GM18505 (cell line): ENCODE measurements around the gene CAB39L.

Experiments
- ATAC-seq: cut with Tn5 transposase; IDR thresholded peaks from one replicate; pipeline ENCODE4 v1.9.1; 2021; ENCODE audit not compliant: unreplicated experiment
- POLR2A ChIP-seq: IDR thresholded peaks from 4 replicates; pipeline ENCODE4 v1.6.1; 2011; ENCODE audit warnings: borderline replicate concordance; ENCODE audit not compliant: insufficient read depth, insufficient read length; ENCODE audit errors: extremely low read depth

CAB39L gene

DNA sequence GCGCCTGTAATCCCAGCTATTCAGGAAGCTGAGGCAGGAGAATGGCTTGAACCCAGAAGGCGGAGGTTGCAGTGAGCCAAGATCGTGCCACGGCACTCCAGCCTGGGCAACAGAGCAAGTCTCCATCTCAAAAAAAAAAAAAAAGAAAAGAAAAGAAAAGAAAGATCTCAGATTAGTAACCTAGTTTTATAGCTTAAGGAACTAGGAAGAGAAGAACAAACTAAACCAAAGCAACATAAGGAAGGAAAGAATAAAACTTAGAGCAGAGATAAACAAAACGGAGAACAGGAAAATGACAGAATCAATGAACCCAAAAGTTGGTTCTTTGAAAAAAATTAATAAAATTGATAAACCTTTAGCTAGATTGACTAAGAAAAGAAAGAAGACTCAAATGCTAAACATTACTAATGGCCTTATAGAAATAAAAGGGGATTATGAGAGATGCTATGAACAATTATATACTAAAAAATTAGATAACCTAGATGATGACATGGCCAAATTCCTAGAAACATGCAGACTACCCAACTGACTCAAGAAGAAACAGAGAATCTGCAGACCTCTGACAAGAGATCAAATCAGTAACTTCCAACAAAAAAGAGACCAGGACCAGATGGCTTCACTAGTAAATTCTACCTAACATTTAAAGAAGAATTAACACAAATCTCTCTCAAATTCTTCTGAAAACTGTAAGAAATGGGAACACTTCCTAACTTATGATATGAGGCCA, 127.9 kb downstream of the CAB39L start:
- no peak for TF ChIP-seq POLR2A
- no peak for ATAC-seq

DNA sequence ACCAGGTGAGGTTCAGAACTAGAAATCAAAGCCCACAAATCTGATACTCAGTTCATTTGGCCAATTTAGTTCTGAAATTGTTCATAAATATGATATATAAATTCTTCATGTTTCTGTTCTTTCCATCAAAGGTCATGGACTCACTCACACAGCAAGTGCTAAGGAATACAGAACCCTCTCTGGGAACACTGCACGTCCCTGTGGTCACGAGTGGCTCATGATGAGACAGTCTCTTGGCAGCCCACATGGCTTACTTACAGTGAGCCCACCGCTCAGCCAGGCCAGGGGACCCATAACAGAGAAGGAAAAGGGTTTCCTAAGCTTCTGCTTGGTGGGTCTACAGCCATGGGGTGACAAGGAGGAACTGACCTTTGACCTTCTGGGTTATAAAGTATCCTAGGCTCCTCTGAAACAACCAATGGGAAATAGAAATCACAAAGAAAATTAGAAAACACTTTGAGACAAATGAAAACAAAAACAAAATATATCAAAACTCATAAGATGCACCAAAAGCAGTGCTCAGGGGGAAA, 128.8 kb downstream of the CAB39L start:
- no peak for ATAC-seq
- no peak for TF ChIP-seq POLR2A

DNA sequence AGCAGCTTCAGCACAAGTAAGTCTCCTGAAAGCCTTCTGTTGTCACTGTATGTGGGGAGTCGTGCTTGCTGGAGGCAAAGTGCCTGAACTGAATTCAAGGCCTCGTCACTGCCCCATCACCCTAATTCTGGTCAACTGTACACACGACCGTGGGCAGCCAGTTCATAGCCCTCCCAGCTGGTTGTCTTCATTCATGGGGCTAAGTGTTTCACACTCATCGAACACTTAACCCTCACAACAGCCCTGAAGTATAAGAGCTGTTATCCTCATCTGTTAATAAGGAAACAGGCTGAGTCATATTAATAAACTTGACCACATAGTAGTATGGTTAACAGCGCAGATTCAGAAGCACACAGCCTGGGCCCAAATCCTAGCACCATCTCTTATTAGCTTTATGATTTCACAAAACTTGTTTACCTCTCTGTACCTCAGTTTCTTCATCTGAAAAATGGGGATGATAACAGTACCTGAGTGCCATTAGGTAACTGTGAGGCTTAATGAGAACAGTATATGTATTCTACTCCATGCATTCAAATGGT, 129.5 kb downstream of the CAB39L start:
- ATAC-seq, result no peak
- no peak for TF ChIP-seq POLR2A

DNA sequence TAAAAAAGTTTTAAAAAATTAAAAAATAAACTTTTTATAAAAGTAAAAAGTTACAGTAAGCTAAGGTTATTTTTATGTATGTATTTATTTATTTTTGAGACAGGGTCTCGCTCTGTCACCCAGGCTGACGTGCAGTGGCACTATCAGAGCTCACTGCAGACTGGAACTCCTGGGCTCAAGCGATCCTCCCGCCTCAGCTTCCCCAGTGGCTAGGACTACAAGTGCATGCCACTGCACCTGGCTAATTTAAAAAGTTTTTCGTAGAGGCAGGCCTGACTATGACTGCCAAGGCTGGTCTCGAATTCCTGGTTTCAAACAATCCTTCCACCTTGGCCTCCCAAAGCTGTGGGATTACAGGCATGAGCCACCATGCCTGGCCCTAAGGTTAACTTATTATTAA, 132.0 kb downstream of the CAB39L start:
- ATAC-seq, result no peak
- no peak for TF ChIP-seq POLR2A

DNA sequence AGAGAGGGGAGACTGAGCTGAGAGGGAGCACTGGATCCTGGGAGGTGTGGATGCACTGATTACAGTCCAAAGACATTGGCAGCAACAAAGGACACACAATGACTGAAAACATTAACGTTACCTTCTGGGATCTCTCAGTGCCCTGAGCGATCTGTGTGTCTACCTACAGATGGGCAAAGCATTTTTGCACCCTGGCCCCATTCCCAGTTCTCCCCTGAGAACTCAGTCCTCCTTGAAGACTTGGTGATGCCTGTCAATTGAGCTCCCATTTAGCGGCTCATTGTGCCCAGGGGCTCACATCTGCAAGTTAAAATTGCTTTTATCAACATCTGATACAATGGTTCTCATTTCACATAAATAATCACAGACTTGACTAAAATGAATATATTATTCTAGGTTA, 133.6 kb downstream of the CAB39L start:
- ATAC-seq, result no peak
- no peak for TF ChIP-seq POLR2A

DNA sequence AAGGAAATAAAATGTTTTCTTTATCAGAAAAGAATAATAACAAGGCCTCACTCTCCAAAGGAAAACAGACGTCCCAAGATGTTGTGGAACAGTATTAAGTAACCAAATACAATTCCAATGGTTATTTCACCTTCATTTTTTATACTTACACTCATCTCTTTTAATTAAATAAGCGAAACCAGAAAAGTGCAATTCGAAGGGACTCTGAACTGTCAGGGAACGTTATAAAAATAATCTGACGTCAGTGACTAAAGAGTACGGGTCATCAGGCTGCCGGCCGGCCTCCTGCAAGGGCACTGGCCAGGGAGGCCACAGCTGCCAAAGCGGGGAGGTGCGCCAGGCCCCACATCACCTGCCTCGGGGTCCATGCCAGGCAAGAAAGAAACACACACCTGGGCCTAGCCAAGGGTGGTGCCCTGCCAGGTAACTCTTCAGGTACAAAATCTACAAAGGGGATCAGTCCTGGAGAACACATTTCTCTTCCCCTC, 134.9 kb downstream of the CAB39L start:
- no peak for ATAC-seq
- no peak for TF ChIP-seq POLR2A

DNA sequence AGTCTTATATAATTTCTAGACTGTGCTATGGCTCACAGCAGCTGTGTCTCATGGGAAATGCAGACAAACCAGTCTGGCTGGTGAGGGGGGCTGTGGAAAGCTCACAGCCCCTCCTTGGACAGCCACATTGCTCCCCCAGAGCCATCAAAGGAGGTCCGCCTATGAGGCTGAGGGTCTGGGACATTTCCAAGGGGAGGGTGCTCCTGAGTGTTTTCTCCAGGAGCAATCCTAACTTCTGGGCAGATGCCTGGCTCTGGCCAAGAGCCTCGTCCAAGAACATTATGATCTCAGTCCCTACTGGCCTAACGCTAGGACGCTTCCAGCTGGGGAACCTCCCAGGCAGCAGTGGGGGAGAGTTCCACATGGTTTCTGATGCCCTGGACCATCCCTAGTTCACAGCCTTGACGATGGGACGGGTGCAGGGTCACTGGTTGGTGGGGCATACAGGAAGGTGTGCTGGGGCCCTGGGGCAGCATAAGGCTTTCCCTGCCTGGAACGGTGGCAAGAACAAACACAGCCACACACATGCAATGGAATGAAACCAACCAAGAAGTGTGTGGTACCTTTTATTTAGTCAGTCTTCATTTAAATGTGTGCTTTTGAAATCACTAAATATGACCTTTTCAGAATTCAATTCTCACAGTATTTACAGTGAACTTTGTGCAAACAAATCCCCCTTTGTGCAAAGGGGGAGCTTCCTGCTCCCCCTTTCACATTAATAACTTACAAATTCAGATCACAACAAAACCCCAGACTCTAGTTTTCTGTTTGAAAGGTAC, 135.6 kb downstream of the CAB39L start:
- no peak for TF ChIP-seq POLR2A
- no peak for ATAC-seq

DNA sequence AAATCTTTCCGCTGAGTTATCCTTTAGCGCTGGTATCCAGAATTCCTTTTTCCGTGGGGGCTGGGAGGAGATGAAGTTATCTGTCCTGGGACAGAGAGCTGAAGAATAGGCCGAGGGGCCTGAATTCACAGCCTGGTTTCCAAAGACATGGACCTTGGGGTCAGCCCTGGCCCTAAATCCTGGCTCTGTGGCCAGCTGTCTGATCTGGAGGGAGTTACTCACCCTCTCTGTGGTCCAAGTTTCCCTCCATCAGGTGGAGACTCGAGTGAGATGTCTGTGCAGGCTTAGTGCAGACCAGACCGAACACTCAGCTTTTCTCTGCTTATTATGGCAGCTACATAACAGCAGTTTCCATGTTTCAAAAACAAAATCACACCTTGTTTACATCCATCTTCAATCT, 136.5 kb downstream of the CAB39L start:
- no peak for TF ChIP-seq POLR2A
- no peak for ATAC-seq

DNA sequence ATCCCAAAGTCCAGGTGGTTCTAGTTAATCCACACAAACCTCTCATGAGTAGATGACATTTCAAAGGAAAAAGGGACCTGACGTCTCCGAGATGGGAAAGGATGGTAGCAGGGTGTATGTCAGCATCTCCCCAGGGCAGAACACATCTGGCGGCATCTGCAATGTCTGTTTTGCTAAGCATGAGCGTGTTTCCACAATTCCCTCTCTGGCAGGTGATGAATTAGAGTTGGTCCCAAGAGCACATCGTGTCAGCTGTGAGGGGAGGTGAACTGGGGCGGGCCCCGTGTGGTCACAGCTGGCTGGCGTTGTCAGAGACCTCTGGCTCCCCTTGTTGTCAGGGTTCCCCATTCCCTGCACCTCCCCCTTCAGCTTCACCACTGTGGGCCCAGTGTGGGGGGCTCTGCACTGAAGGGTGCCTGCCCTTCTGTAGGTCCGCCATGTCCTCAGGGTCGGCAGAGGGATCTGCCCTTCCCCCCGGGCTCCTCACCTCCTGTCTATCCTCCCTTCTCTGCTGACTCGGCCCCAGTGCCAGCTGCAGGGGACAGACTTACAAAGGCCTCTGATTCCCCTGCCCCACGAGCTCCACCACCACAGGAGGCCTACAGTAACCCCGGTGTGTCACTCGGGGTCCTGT, 138.0 kb downstream of the CAB39L start:
- TF ChIP-seq POLR2A, result no peak
- no peak for ATAC-seq

DNA sequence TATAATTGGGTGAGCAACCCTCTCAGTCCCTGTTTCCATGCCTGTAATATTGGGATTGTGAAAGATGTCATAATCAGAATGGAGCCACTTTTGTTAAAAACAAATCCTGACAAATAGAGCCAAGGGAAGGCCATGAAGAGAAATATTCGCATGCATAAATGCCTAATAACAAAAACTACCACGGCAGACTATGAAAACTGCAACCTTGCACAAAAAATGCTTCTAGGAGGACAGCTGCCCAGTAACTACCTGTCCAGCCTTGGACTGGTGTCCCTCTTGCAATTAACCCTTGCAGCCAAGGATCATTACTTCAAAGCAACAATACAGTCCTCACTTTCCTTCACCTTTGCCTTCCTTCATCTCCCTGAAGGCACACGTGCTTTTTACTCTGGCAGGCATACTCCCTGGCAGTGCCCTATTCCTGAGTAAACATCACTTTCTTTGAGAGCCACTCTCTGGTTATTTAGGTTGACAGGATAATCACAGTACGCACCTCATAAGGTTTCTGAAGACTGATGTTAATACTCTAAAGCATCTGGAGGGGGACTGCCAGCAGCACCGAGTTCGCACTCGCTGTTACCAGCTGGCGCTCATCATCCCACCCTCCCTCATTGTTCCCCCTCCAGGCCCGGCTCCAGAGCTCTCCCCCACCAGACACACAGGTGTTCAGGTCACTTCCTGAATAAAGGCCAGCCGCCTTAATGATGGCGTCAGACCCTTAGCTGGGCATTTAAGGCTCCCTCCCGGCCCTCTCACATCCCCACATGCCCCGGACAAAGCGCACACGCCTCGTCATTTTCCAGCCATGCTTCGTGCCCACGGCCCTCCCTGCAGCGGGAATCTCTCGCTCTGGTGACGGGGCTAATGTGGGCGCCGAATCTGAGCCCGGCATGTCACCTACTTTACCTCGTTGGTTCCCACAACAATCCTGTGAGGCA, 138.8 kb downstream of the CAB39L start:
- no peak for TF ChIP-seq POLR2A
- no peak for ATAC-seq

DNA sequence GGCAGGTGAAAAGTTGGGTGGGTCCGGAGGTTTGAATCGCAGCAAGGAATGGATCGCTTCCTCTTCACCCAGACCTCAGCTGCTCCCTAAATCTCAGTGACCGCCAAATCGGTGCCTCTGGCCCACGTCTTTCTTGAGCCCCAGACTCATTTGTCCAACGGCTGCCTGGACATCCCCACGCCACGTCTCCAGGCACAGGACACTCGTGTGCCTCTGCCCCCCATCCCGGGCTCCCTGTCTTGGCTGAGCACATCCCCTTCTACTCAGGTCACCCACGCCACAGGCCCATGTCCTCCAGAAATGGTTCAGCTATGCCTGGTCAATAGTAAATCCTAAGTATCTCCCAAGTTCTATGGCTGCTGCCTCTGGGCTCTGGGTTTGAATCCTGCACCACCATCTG, 139.5 kb downstream of the CAB39L start:
- TF ChIP-seq POLR2A, result no peak
- no peak for ATAC-seq

DNA sequence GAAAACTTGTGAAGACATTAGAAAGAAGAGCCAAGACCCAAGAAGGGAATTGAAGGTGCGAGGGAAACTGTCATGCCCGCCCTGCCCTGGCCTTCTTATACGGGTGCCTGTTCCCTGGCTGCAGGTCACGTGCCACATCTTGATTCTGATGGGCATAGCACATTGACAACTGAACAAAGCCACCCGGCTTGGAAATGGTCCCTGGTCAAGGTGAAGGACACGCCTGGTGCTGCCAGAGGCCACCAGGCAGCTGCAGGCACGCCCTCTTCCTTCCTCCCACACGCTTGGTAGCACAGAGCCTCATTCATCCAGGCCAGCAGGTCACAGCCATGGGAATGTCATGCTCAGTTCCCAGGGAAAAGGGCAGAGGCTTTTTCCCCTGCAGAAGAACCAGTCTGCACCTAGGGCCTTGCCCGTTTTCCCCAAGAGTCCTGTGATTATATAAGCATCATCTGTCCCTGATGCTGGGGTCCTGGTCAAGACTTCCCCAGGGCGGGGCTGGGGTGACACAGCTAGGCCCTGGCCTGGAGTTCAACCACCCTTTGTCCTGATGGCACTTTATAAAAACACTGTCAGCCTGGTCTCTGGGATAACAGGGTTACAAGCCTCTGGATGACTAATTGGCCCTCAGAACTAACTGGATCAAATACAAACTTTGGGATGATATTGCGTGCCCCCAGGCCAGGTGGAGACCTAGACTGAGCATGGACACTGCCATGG, 140.2 kb downstream of the CAB39L start:
- TF ChIP-seq POLR2A, result no peak
- no peak for ATAC-seq

DNA sequence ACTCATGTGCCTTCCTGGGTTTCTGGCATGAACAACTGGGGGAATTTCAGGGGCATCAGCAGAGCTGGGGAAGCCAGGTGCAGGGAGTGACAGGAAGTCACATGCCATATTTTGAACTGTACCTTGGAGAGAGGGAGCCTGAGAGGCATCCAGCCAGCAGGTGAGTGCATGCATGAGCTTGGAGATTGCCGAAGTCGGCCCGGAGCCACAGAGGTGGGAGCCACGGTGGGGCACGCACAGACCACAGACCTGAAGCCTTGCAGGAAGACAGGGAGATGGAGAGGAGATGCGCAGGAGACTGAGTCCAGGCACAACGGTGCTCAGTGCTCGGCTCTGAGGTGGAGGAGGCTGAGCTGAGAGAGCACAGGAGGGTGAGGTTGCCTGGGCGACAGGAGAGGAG, 141.0 kb downstream of the CAB39L start:
- no peak for TF ChIP-seq POLR2A
- no peak for ATAC-seq

DNA sequence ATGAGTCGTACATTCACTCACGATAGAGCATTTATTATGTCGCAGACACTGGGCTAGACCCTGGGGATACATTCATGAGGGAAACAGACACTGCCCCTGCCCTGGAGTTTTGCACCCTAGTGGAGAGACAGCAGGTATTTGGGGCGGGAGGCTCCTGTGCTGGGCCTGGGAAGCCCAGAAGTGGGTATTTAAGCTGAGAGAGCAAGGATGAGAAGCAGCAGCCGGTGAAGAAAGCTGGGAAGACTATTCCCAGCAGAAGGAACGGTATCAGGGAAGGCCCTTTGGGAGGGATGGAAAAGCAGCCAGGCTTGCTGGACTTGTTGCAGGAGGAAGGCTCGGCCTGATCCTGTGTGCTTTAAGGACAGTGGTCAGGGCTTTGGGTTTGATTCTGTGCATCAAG, 141.6 kb downstream of the CAB39L start:
- no peak for ATAC-seq
- no peak for TF ChIP-seq POLR2A
